HCT116 (cell line): ENCODE data around the gene ANKRD39. TPM values are rescaled to one million over a fixed set of nuclear protein-coding genes. Genes with fewer than 3 reads are reported as not detected.

Source experiments
- ATAC-seq: fragments of 200-7000 bp; cut with Tn5 transposase; 2 replicates; pipeline ENCODE4 v1.9.1; 2020; ENCODE audit warnings: mild to moderate bottlenecking, moderate library complexity
- BruUV-seq: library from RNA; stranded (reverse); fragments of 400-500 nt; replicated peaks from 2 replicates; lab custom pipeline; 2021; lab: Mats Ljungman, UMichigan
- CTCF ChIA-PET: fragments of 300-600 bp; sonication (Branson Sonifier 250); formaldehyde crosslinking; loops from one replicate; lab custom pipeline; 2021; ENCODE audit warnings: antibody characterized with exemption; lab: Charles Lee
- POLR2A ChIA-PET: fragments of 300-600, 350-600 bp; sonication (Branson Sonifier 250); formaldehyde crosslinking; loops from one replicate; lab custom pipeline; 2021; ENCODE audit warnings: antibody characterized with exemption; lab: Charles Lee
- RAD21 ChIA-PET, 2 experiments: fragments of 300-600 bp; sonication (Branson Sonifier 250); formaldehyde crosslinking; loops; one replicate each; lab custom pipeline; 2023; ENCODE audit warnings: low total read pairs in 2 of 2; ENCODE audit not compliant: uncharacterized antibody in 2 of 2, unreplicated experiment in 2 of 2, low non-redundant PET in 1 of 2; lab: Charles Lee
- DNase-seq: peaks from one replicate; pipeline ENCODE4 v3.0.0-alpha.2; 2010; ENCODE audit warnings: low read depth, low spot score
- H2AFZ ChIP-seq: fragments of 200-600 bp; shearing (Covaris generic), sonication (generic); 2 replicates; pipeline ENCODE4 v1.6.1; 2017; ENCODE audit warnings: low read depth, mixed run types, mixed read lengths, antibody characterized with exemption, low read length; ENCODE audit not compliant: poor library complexity, severe bottlenecking
- H3K27ac ChIP-seq: 2 replicates; pipeline ENCODE4 v1.5.1; 2012; ENCODE audit warnings: low read depth, low read length
- H3K27me3 ChIP-seq: fragments of 200-600 bp; sonication (generic); 2 replicates; pipeline ENCODE4 v1.6.1; 2016; ENCODE audit warnings: mixed run types, low read length, mixed read lengths; ENCODE audit not compliant: insufficient read depth
- H3K36me3 ChIP-seq, 2 experiments: fragments of 200-500 bp in 1 of 2; fragments of 200-600 bp in 1 of 2; sonication (Bioruptor generic) in 1 of 2; sonication (generic) in 1 of 2; 2 replicates each; pipeline versions ENCODE4 v1.5.1 to v1.6.1; 2014 to 2016; ENCODE audit warnings: low read length in 2 of 2, inconsistent platforms in 1 of 2, mixed read lengths in 1 of 2, mixed run types in 1 of 2; ENCODE audit not compliant: insufficient read depth in 2 of 2, control insufficient read depth in 1 of 2
- H3K4me1 ChIP-seq, 2 experiments: fragments of 200-600 bp in 1 of 2; sonication (generic) in 1 of 2; 2 replicates each; pipeline versions ENCODE4 v1.5.1 to v1.6.1; 2012 to 2017; ENCODE audit warnings: low read length in 2 of 2, inconsistent platforms in 1 of 2, mild to moderate bottlenecking in 1 of 2, mixed read lengths in 1 of 2, mixed run types in 1 of 2, moderate library complexity in 1 of 2; ENCODE audit not compliant: insufficient read depth in 2 of 2, control insufficient read depth in 1 of 2
- H3K4me2 ChIP-seq: fragments of 200-600 bp; sonication (generic); 2 replicates; pipeline ENCODE4 v1.6.1; 2017; ENCODE audit warnings: mixed run types, low read length, mixed read lengths
- H3K4me3 ChIP-seq, 2 experiments: fragments of 200-600 bp in 1 of 2; sonication (generic) in 1 of 2; replicated peaks in 1 of 2; 2 replicates each; pipeline ENCODE4 v1.5.1; 2011 to 2016; ENCODE audit warnings: low read length in 2 of 2, control low read depth in 1 of 2, low read depth in 1 of 2, mild to moderate bottlenecking in 1 of 2, mixed read lengths in 1 of 2, mixed run types in 1 of 2
- H3K79me2 ChIP-seq: fragments of 200-600 bp; sonication (generic); 2 replicates; pipeline ENCODE4 v1.6.1; 2017; ENCODE audit warnings: mild to moderate bottlenecking, mixed run types, low read length, moderate library complexity, mixed read lengths; ENCODE audit not compliant: insufficient read depth
- H3K9ac ChIP-seq: fragments of 200-600 bp; sonication (generic); 2 replicates; pipeline ENCODE4 v1.6.1; 2016; ENCODE audit warnings: low read length, mixed read lengths
- H3K9me2 ChIP-seq: fragments of 200-600 bp; sonication (generic), shearing (Covaris generic); 2 replicates; pipeline ENCODE4 v1.6.1; 2017; ENCODE audit warnings: mixed run types, mild to moderate bottlenecking, moderate library complexity; ENCODE audit not compliant: insufficient read depth
- H3K9me3 ChIP-seq, 2 experiments: fragments of 200-500 bp in 1 of 2; fragments of 200-600 bp in 1 of 2; sonication (Bioruptor generic) in 1 of 2; sonication (generic) in 1 of 2; 2 replicates each; pipeline ENCODE4 v1.6.1; 2014 to 2017; ENCODE audit warnings: low read length in 2 of 2, mixed read lengths in 2 of 2, inconsistent platforms in 1 of 2, low read depth in 1 of 2, mild to moderate bottlenecking in 1 of 2, mixed run types in 1 of 2, moderate library complexity in 1 of 2; ENCODE audit not compliant: control insufficient read depth in 1 of 2, insufficient read depth in 1 of 2
- H4K20me1 ChIP-seq: fragments of 200-600 bp; sonication (generic), shearing (Covaris generic); 2 replicates; pipeline ENCODE4 v1.6.1; 2017; ENCODE audit warnings: mixed run types, mild to moderate bottlenecking, moderate library complexity; ENCODE audit not compliant: insufficient read depth
- ATF3 ChIP-seq: IDR thresholded peaks from 2 replicates; pipeline ENCODE4 v1.6.1; 2012
- CEBPB ChIP-seq: IDR thresholded peaks from 2 replicates; pipeline ENCODE4 v1.6.1; 2012; ENCODE audit warnings: low read depth
- CTCF ChIP-seq, 3 experiments: fragments of 200-600 bp in 1 of 3; sonication (generic) in 1 of 3; IDR thresholded peaks in 2 of 3; conservative IDR thresholded peaks in 1 of 3; 2 replicates each; pipeline ENCODE4 v1.5.1; 2012 to 2017; ENCODE audit warnings: low read depth in 2 of 3, low read length in 2 of 3, antibody characterized with exemption in 1 of 3, borderline replicate concordance in 1 of 3, control low read depth in 1 of 3, mild to moderate bottlenecking in 1 of 3, mixed read lengths in 1 of 3, mixed run types in 1 of 3, moderate library complexity in 1 of 3; ENCODE audit not compliant: insufficient read depth in 1 of 3
- EGR1 ChIP-seq: IDR thresholded peaks from 2 replicates; pipeline ENCODE4 v1.6.1; 2012; ENCODE audit warnings: low read depth
- ELF1 ChIP-seq: IDR thresholded peaks from 2 replicates; pipeline ENCODE4 v1.6.1; 2012; ENCODE audit warnings: low read depth, borderline replicate concordance
- EZH2phosphoT487 ChIP-seq: fragments of 200-600 bp; IDR thresholded peaks from 2 replicates; pipeline ENCODE4 v1.6.1; 2018; ENCODE audit warnings: antibody characterized with exemption, borderline replicate concordance
- JUND ChIP-seq: IDR thresholded peaks from 2 replicates; pipeline ENCODE4 v1.6.1; 2012
- MAX ChIP-seq: IDR thresholded peaks from 2 replicates; pipeline ENCODE4 v1.6.1; 2012
- POLR2A ChIP-seq: IDR thresholded peaks from 2 replicates; pipeline ENCODE4 v1.7.0; 2011; ENCODE audit warnings: borderline replicate concordance; ENCODE audit not compliant: insufficient read depth, insufficient read length; ENCODE audit errors: extremely low read depth
- SIN3A ChIP-seq: IDR thresholded peaks from 2 replicates; pipeline ENCODE4 v1.6.1; 2012; ENCODE audit warnings: low read depth
- SP1 ChIP-seq: IDR thresholded peaks from 2 replicates; pipeline ENCODE4 v1.6.1; 2012; ENCODE audit warnings: low read depth
- SRF ChIP-seq: IDR thresholded peaks from 2 replicates; pipeline ENCODE4 v1.6.1; 2012; ENCODE audit warnings: low read depth
- ZNF274 ChIP-seq: fragments of 200-500 bp; sonication (Bioruptor generic); IDR thresholded peaks from 2 replicates; pipeline ENCODE4 v1.6.1; 2014; ENCODE audit warnings: mild to moderate bottlenecking, low read depth, low read length, inconsistent platforms
- intact Hi-C: fragments of 100-400 bp; cut with micrococcal nuclease; formaldehyde crosslinking; loops from 2 replicates; pipeline ENCODE4 v1.10.0; 2022
- total RNA-seq: library from RNA; stranded (reverse); gene quantifications from one replicate; pipeline ENCODE4 v1.2.1, GENCODE V29; 2021; ENCODE audit not compliant: unreplicated experiment
- TF ChIP-seq, protein P1 (sequence below): IDR thresholded peaks from 2 replicates; pipeline ENCODE4 v1.6.1; 2011; ENCODE audit warnings: mild to moderate bottlenecking, low read length, moderate library complexity; ENCODE audit not compliant: insufficient replicate concordance; ENCODE audit errors: extremely low read depth

The ANKRD39 gene
- total RNA-seq, 1 experiment from 2014 or later, result 24.2 TPM

DNA sequence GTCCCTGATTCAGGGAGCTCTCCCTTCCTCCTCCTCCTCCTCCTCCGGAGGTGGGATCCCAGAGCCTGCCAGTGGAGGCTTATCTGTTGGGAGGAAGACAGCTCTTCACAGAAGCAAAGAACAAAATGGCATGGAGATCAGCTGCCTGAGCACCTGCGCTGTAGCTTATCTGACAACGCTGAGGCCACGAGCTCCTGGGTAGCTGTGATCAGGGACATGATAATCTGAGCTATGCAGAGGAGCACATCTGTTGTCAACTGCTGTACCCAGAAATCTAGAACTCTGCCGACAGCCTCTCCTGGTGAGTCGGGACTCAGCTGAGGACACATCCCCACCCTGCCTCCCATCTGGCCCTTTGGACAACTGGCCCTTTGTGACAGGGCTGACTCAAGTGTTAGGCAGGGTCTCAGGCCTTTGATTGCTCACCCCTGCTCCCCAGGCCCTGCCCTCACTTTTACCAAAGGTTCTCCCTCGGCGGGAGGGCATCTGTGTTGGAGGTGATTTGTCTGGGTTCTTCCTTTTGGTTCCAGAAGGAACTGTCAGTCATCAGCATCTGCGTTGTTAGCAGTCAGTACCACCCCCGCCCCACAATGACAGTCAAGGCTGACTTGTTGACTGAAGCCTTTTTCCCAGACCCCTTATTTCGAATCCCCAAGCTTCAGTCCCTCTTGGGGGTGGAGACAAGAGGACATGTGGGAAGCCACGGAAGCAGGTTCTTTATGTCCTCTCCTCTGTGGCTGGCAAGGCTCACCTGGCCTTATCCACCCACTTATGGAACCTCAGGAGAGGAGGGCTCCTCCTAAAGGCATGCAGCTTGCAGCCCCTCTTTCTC, 47.6 kb downstream of the ANKRD39 start:
- POLR2A ChIA-PET, result no interaction called here

More for the DNA sequence above, 47.6 kb downstream of the ANKRD39 start:
- Histone ChIP-seq H3K4me2 (no peak overlapping the region), H3K9ac (no peak overlapping the region), H3K9me3 (no peaks in the 10 kb centered on the region), H3K9me2 (no peaks in the 10 kb centered on the region), H3K79me2 (no peaks in the 10 kb centered on the region), H4K20me1 (no peaks in the 10 kb centered on the region), H3K36me3 (no peaks in the 10 kb centered on the region; a peak in 1 of 4 replicates), H3K4me3 (no peak overlapping the region), H2AFZ (no peak overlapping the region), H3K27me3 (no peaks in the 10 kb centered on the region), H3K27ac (no peak overlapping the region), H3K4me1 (peaks cover 1 to 3% of the 10 kb centered on the region in 2 experiments; a peak in 1 of 4 replicates)
- ChIA-PET CTCF (no interaction called here), RAD21 (no interaction called here)
- intact Hi-C loops, result no loop called here
- TF ChIP-seq SIN3A (no peak), SP1 (no peak), ZNF274 (no peak), SRF (no peak), EZH2phosphoT487 (no peak), JUND (no peak), CTCF (IDR thresholded peaks at IDR 0.05 in 2 of 3, conservative IDR thresholded peaks at IDR 0.05 in 1 of 3; ENCODE audit: borderline replicate concordance in 1 of 3, insufficient read depth in 1 of 3, low read depth in 2 of 3, low read length in 2 of 3) (no peak), ELF1 (no peak), ATF3 (no peak), CEBPB (no peak), POLR2A (no peak), EGR1 (no peak), MAX (no peak)
- TF ChIP-seq, protein P1, sequence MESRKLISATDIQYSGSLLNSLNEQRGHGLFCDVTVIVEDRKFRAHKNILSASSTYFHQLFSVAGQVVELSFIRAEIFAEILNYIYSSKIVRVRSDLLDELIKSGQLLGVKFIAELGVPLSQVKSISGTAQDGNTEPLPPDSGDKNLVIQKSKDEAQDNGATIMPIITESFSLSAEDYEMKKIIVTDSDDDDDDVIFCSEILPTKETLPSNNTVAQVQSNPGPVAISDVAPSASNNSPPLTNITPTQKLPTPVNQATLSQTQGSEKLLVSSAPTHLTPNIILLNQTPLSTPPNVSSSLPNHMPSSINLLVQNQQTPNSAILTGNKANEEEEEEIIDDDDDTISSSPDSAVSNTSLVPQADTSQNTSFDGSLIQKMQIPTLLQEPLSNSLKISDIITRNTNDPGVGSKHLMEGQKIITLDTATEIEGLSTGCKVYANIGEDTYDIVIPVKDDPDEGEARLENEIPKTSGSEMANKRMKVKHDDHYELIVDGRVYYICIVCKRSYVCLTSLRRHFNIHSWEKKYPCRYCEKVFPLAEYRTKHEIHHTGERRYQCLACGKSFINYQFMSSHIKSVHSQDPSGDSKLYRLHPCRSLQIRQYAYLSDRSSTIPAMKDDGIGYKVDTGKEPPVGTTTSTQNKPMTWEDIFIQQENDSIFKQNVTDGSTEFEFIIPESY, result no peak
- ATAC-seq (no peak), DNase-seq (no peak)
- no TSS peak for BruUV-seq
